K562 (cell line): Measurements from ENCODE around the gene DCHS2. TPM values are rescaled to one million over a fixed set of nuclear protein-coding genes. Genes with fewer than 3 reads are reported as not detected.

Experiments
- ATAC-seq: fragments of 200-7000 bp; cut with Tn5 transposase; 3 replicates; pipeline ENCODE4 v1.9.1; 2020; ENCODE audit warnings: moderate library complexity
- BruUV-seq: library from RNA; stranded (reverse); fragments of 400-500 nt; replicated peaks from 2 replicates; lab custom pipeline; 2021; lab: Mats Ljungman, UMichigan
- CTCF ChIA-PET: fragments of 300-600 bp; formaldehyde crosslinking; extraction: SDS; loops from one replicate; lab custom pipeline; 2021; ENCODE audit warnings: low intra/inter-chr PET ratio; lab: Yijun Ruan, JAX
- POLR2A ChIA-PET: fragments of 300-600, 350-650 bp; sonication (Branson Sonifier 250); formaldehyde crosslinking; extraction: SDS; loops from one replicate; lab custom pipeline; 2021; ENCODE audit warnings: antibody characterized with exemption, inconsistent platforms; lab: Yijun Ruan, JAX
- DNase-seq, 4 experiments: peaks; one replicate each; pipeline versions ENCODE4 v3.0.0 to v3.0.0-alpha.2; 2011 to 2018; ENCODE audit warnings: low spot score in 3 of 4, mixed read lengths in 3 of 4; ENCODE audit errors: extremely low read depth in 1 of 4
- FAIRE-seq: peaks from 2 replicates; lab custom pipeline; 2011; peaks lifted over from hg19 to GRCh38; lab: Jason Lieb, UNC
- H2AFZ ChIP-seq: 2 replicates; pipeline ENCODE4 v1.6.0; 2011; ENCODE audit warnings: low read depth, low read length, control low read depth, inconsistent platforms
- H3K27ac ChIP-seq: fragments of 200-600 bp; 3 replicates; pipeline ENCODE4 v1.8.0; 2011; ENCODE audit warnings: low read depth, mild to moderate bottlenecking, control low read depth, inconsistent platforms, low read length, moderate library complexity, mixed read lengths; ENCODE audit errors: extremely low read depth
- H3K27me3 ChIP-seq, 2 experiments: fragments of 300-600 bp in 1 of 2; 2 replicates in 1 of 2; 3 replicates in 1 of 2; pipeline versions ENCODE4 v1.6.0 to v1.8.0; 2011; ENCODE audit warnings: inconsistent platforms in 2 of 2, low read length in 2 of 2, mild to moderate bottlenecking in 1 of 2, mixed read lengths in 1 of 2, moderate library complexity in 1 of 2; ENCODE audit not compliant: control insufficient read depth in 2 of 2, insufficient read depth in 2 of 2
- H3K36me3 ChIP-seq: fragments of 300-600 bp; 3 replicates; pipeline ENCODE4 v1.8.0; 2011; ENCODE audit warnings: mild to moderate bottlenecking, low read length, inconsistent platforms; ENCODE audit not compliant: control insufficient read depth, insufficient read depth
- H3K4me1 ChIP-seq, 2 experiments: fragments of 200-600 bp in 1 of 2; replicated peaks in 1 of 2; 2 replicates in 1 of 2; 3 replicates in 1 of 2; pipeline versions ENCODE4 v1.5.1 to v1.8.0; 2011; ENCODE audit warnings: inconsistent platforms in 2 of 2, low read length in 2 of 2, mild to moderate bottlenecking in 1 of 2, mixed read lengths in 1 of 2, moderate library complexity in 1 of 2; ENCODE audit not compliant: control insufficient read depth in 2 of 2, insufficient read depth in 2 of 2
- H3K4me2 ChIP-seq: 2 replicates; pipeline ENCODE4 v1.6.1; 2011; ENCODE audit warnings: low read length, control low read depth, inconsistent platforms, mixed read lengths; ENCODE audit not compliant: insufficient read depth
- H3K4me3 ChIP-seq: fragments of 200-600 bp; sonication (generic), shearing (Covaris generic); 2 replicates; pipeline ENCODE4 v1.5.1; 2016; ENCODE audit warnings: control low read depth, inconsistent platforms
- H3K79me2 ChIP-seq: fragments of 200-600 bp; 3 replicates; pipeline ENCODE4 v1.8.0; 2011; ENCODE audit warnings: low read length, inconsistent platforms; ENCODE audit not compliant: control insufficient read depth, insufficient read depth
- H3K9ac ChIP-seq, 2 experiments: 2 replicates each; pipeline versions ENCODE4 v1.6.0 to v1.6.1; 2011; ENCODE audit warnings: low read depth in 2 of 2, low read length in 2 of 2, control low read depth in 1 of 2, inconsistent platforms in 1 of 2, mild to moderate bottlenecking in 1 of 2, mixed read lengths in 1 of 2; ENCODE audit not compliant: insufficient read depth in 1 of 2
- H3K9me1 ChIP-seq: one replicate; pipeline ENCODE4 v1.6.0; 2011; ENCODE audit warnings: inconsistent platforms, mild to moderate bottlenecking, low read length, moderate library complexity; ENCODE audit not compliant: control insufficient read depth, insufficient read depth
- H3K9me3 ChIP-seq: replicated peaks from 2 replicates; pipeline ENCODE4 v1.5.1; 2011; ENCODE audit warnings: low read depth, low read length, inconsistent platforms; ENCODE audit not compliant: control insufficient read depth, insufficient read depth
- H4K20me1 ChIP-seq: replicated peaks from 2 replicates; pipeline ENCODE4 v1.6.1; 2011; ENCODE audit warnings: low read length, inconsistent platforms, mixed read lengths; ENCODE audit not compliant: control insufficient read depth, insufficient read depth
- ATF1 ChIP-seq, 2 experiments: fragments of 450-650 bp in 1 of 2; IDR thresholded peaks; 2 replicates each; pipeline ENCODE4 v1.6.1; 2016; ENCODE audit warnings: missing compliant biosample characterization in 1 of 2, missing genetic modification characterization in 1 of 2
- BCOR ChIP-seq: fragments of 450-650 bp; IDR thresholded peaks from 2 replicates; pipeline ENCODE4 v1.6.1; 2016
- C11orf30 ChIP-seq: fragments of 450-650 bp; IDR thresholded peaks from 2 replicates; pipeline ENCODE4 v1.6.1; 2016; ENCODE audit warnings: low read depth, mild to moderate bottlenecking
- CC2D1A ChIP-seq: fragments of 450-650 bp; IDR thresholded peaks from 2 replicates; pipeline ENCODE4 v1.6.1; 2017; ENCODE audit warnings: mild to moderate bottlenecking
- CCNT2 ChIP-seq: IDR thresholded peaks from 2 replicates; pipeline ENCODE4 v1.6.1; 2011; ENCODE audit warnings: borderline replicate concordance, low read depth, mild to moderate bottlenecking, moderate library complexity, mixed read lengths, low read length; ENCODE audit not compliant: insufficient read length; ENCODE audit errors: extremely low read depth
- E2F1 ChIP-seq: sonication (generic); formaldehyde crosslinking; IDR thresholded peaks from 2 replicates; pipeline ENCODE4 v1.8.1; 2023; ENCODE audit warnings: mild to moderate bottlenecking, missing genetic modification reagents, moderate library complexity
- E2F8 ChIP-seq: fragments of 450-650 bp; IDR thresholded peaks from 2 replicates; pipeline ENCODE4 v1.7.1; 2018; ENCODE audit warnings: mild to moderate bottlenecking, low read depth; ENCODE audit not compliant: partially characterized antibody
- HMBOX1 ChIP-seq: sonication (generic); IDR thresholded peaks from 2 replicates; pipeline ENCODE4 v1.6.1; 2016
- IFI16 ChIP-seq: fragments of 250-450 bp; sonication (Bioruptor Pico); IDR thresholded peaks from 2 replicates; pipeline ENCODE4 v2.1.2; 2022; ENCODE audit warnings: mild to moderate bottlenecking, inconsistent platforms
- IRF9 ChIP-seq: fragments of 450-650 bp; IDR thresholded peaks from 2 replicates; pipeline ENCODE4 v1.6.1; 2016; ENCODE audit warnings: missing biosample characterization, missing genetic modification characterization
- ZBTB17 ChIP-seq: fragments of 450-650 bp; formaldehyde crosslinking; IDR thresholded peaks from 2 replicates; pipeline ENCODE4 v1.4.0; 2020; ENCODE audit warnings: mild to moderate bottlenecking
- ZBTB2 ChIP-seq: fragments of 450-650 bp; IDR thresholded peaks from 2 replicates; pipeline ENCODE4 v1.6.1; 2016; ENCODE audit warnings: antibody characterized with exemption
- WGBS: fragments of 100-300 bp; shearing (Covaris generic); methylation state at CpG from one replicate; pipeline ENCODE4 v1.1.6; 2016; ENCODE audit warnings: low coverage, mixed read lengths; ENCODE audit not compliant: insufficient coverage; ENCODE audit errors: missing lambda C conversion rate; 5-methylcytosine and 5-hydroxymethylcytosine counted together
- in situ Hi-C: fragments of 300-500 bp; cut with MboI; formaldehyde crosslinking; loops from 4 replicates; pipeline ENCODE4 v1.15.0; 2018; ENCODE audit warnings: inconsistent platforms, mixed read lengths
- intact Hi-C: fragments of 100-400 bp; cut with micrococcal nuclease; formaldehyde crosslinking; loops from 2 replicates; pipeline ENCODE4 v1.14.2; 2022
- polyA plus RNA-seq, 8 experiments: library from polyadenylated mRNA; depleted of rRNA in 4 of 8; stranded (reverse) in 5 of 8; unstranded in 3 of 8; fragments of >200 nt; fragmentation: Nextera tagmentation in 2 of 8; fragmentation: Illumina TruSeq in 1 of 8; extraction: Ambion mirVana in 2 of 8; extraction: Trizol in 1 of 8; gene quantifications; 2 replicates each; pipeline versions ENCODE4 v1.2.1 to v1.2.3, GENCODE V29; 2011 to 2014; ENCODE audit warnings: inconsistent platforms in 1 of 8, missing spikeins in 1 of 8
- total RNA-seq, 7 experiments: library from RNA; depleted of rRNA in 6 of 7; stranded (reverse); fragments of >200 nt in 6 of 7; fragmentation: Illumina TruSeq in 2 of 7; extraction: Trizol in 2 of 7; gene quantifications; 2 replicates each; pipeline versions ENCODE4 v1.2.1 to v1.2.3, GENCODE V29; 2011 to 2021; ENCODE audit warnings: low replicate concordance in 1 of 7
- TF ChIP-seq, protein P1 (sequence below): fragments of 450-650 bp; formaldehyde crosslinking; IDR thresholded peaks from 2 replicates; pipeline ENCODE4 v1.4.0; 2022; ENCODE audit warnings: mild to moderate bottlenecking, moderate library complexity

The DCHS2 gene
- total and polyA plus RNA-seq, 9 of the 15 experiments (the other 6 are each of a cell fraction or from before 2014, with no cell fraction given): 0.49 to 7.1 (median 5.3) TPM

- no peak for TF ChIP-seq IRF9 (tag)
- no peak for TF ChIP-seq E2F1 (CRISPR knock-in tag)
- TF ChIP-seq ZBTB17 (CRISPR knock-in tag): no peak
- TF ChIP-seq CCNT2: no peak
- TF ChIP-seq, all 486 proteins: peak for 0
These were observed 171.1 kb downstream of the DCHS2 start (continued) for GRCh38 chr4:154320521-154320920.

GRCh38 chr4:154319736-154320135, 171.9 kb downstream of the DCHS2 start:
- H3K9me3 ChIP-seq: no peaks in the 10 kb centered on the region
- no peak overlapping the region for H3K9ac ChIP-seq
- BruUV-seq: no TSS peak
- H3K4me1 ChIP-seq: no peaks in the 10 kb centered on the region
- no peak for ATAC-seq
- H3K4me3 ChIP-seq: no peak overlapping the region
- 0 out of 3 replicates have a peak, but pooled peaks cover 2% of the 10 kb centered on the region for H3K36me3 ChIP-seq
- H3K9me1 ChIP-seq: no peaks in the 10 kb centered on the region
- in situ Hi-C loops (no loop called here), intact Hi-C loops (loop anchor here (10.0 kb wide), 1 partner anchor 535 kb away; the partner anchor contains the start of gene SFRP2)
- POLR2A ChIA-PET: no interaction called here
- FAIRE-seq: no peak
- no peak for DNase-seq
- no peaks in the 10 kb centered on the region for H3K27me3 ChIP-seq
- H2AFZ ChIP-seq: no peak overlapping the region
- H3K79me2 ChIP-seq: no peaks in the 10 kb centered on the region
- no peak overlapping the region for H3K27ac ChIP-seq
- no peaks in the 10 kb centered on the region for H4K20me1 ChIP-seq
- CTCF ChIA-PET: no interaction called here
- 53% methylated on average over 1 of the region's 1 CpG for WGBS
- no peak overlapping the region for H3K4me2 ChIP-seq
- TF ChIP-seq IFI16 (CRISPR knock-in tag): no peak
- no peak for TF ChIP-seq HMBOX1
- TF ChIP-seq C11orf30: no peak
- no peak for TF ChIP-seq ZBTB2
- TF ChIP-seq, protein P1, sequence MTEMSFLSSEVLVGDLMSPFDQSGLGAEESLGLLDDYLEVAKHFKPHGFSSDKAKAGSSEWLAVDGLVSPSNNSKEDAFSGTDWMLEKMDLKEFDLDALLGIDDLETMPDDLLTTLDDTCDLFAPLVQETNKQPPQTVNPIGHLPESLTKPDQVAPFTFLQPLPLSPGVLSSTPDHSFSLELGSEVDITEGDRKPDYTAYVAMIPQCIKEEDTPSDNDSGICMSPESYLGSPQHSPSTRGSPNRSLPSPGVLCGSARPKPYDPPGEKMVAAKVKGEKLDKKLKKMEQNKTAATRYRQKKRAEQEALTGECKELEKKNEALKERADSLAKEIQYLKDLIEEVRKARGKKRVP (CRISPR knock-in tag): no peak
- no peak for TF ChIP-seq BCOR
- TF ChIP-seq CC2D1A: no peak
- TF ChIP-seq ATF1 (CRISPR knock-in tag; IDR thresholded peaks at IDR 0.05): no peak
- TF ChIP-seq ATF1 (tag; IDR thresholded peaks at IDR 0.05): no peak
- no peak for TF ChIP-seq E2F8
